ENCODE results near the gene CD38.
"Not testable (repeated sequence)": the region's sequence is repeated elsewhere in the genome, so short reads cannot be mapped to it uniquely, and the experiment has no call there.

Gene CD38

DNA sequence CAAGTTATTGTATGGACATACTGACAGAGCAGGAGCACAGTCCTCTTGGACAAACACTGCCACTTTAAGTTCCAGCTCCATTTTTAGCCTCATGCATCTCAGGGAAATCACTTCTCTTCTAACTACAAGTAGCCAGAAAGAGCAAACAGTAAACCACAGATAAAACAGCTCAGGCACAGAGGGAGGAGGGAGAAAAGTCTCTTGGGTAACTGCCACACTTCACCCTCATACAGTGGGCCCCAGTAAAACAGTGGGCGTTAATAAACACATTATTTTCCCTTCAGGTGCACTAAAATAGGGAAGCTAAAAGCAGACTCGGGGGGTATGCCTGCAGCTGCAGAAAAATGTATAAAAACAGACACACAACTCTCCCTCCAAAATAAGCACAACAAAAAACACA is 21.6 kb downstream of the CD38 start:
- no peak for DNase-seq

DNA sequence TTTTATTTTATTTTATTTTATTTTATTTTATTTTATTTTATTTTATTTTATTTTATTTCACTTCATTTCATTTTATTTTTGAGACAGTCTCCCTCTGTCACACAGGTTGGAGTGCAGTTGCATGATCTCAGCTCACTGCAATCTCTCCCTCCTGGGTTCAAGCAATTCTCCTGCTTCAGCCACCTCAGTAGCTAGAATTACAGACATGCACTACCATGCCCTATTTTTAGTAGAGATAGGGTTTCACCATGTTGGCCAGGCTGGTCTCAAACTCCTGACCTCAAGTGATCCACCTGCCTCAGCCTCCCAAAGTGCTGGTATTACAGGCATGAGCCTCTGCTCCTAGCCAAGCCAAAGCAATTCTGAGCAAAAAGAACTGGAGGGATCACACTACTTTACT is 24.4 kb downstream of the CD38 start:
- not testable (repeated sequence) for DNase-seq

DNA sequence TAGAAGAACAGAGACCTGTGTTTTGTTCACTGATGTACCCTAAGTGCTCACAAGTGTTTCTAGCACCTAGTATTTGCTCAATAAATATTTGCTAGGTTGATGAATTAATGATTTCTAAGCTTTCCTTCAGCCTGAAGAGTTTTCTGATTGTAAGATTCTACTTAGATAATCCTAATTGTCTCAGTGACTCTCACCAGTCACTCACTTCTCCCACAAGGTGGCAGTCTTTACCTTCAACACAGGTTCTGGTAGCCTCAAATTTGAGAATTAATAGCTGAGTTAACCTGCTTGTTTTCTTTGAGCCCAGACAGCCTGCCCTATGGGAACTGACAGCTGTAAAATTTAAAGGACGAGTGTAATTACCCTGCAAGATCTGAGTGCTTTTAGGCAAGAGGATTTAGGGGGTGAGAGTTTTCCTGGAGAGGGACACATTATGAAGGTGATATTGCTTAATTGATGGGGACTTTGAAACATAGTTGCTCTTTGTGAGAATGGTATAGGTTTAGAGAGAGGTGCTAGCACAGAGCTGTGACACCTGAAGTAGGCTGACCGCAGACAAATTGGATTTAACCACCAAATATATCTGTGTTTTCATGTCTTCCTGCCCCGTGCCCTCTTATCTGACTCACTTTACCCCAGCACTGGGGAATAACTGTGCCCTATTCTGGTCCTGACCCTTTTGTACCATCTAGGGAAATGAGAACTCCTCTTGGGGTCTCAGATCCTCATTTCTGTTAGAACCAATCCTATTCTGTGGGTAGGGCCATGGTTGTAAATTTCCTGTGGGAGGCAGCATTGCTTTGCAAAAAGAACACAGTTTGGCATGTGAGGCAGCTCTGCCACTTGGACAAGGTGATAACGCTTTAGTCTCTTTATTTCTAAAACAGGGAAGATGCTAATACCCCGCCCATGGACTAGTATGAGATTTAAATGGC is 27.7 kb downstream of the CD38 start:
- peak; percentile 50 for DNase-seq

DNA sequence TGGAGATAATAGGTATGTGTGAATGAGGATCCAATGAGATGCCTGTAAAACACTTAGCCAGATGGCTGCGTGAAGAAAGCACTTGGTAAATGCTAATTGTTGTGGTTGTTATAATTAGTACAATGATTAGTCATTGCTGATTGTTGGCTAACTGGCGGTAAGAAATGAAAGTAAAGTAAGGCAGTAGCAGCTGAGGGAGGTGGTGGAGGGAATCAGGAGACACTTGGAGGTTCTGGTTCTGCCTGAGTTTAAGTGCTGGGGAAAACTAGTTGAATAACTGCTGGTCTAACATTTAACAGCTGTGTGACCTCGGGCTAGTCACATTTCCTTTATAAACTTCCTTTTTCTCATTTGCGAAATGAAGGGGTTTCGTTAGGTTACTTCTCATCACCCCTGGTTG is 30.9 kb downstream of the CD38 start:
- no peak for DNase-seq

DNA sequence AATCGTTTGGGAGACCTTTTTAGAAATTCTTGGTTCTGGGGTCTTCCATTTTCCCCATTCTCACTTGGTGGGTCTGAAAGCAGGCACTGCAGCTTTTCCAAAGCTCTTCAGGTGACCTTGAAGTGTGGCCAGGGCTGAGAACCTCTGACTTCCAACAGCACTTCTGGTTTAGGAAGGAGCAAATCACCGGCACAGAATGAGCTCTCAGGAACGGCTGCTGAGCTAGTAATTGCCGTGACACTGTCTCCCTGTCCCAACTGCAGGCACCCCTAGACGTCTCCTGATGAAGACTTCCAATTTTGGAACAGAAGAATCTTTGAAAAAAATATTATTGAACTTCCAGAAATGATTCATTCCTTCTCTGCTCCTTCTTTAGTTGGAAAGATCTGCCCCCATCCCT is 31.3 kb downstream of the CD38 start:
- no peak for DNase-seq

DNA sequence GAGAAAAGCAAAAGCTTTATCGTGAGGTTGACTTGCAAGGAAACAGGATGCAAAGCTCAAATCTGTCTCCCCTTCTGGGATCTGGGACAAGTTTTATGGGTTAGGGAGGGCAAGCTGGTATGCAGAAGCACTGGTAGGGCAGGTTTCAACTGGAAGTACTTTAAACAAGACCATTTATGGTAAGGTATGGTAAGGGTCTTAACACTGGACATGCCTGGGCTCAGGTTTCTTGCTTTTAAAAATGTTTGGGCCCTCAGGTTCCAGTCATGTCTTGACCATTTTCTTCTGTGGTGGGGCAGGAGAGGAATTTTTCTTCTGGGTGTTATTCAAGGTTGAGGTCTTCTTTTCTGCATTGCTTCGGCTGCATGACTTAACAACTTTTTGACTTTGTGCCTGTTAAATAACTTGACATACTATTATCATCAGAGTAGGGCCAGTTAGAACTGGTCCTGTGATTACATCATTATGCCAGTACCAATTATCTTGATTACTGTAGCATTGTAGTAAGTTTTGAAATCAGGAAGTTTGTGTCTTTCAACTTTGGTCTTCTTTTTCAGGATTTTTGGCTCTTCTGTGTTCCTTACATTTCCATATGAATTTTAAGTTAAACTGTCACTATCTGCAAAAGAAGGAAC is 33.7 kb downstream of the CD38 start:
- no peak for DNase-seq

DNA sequence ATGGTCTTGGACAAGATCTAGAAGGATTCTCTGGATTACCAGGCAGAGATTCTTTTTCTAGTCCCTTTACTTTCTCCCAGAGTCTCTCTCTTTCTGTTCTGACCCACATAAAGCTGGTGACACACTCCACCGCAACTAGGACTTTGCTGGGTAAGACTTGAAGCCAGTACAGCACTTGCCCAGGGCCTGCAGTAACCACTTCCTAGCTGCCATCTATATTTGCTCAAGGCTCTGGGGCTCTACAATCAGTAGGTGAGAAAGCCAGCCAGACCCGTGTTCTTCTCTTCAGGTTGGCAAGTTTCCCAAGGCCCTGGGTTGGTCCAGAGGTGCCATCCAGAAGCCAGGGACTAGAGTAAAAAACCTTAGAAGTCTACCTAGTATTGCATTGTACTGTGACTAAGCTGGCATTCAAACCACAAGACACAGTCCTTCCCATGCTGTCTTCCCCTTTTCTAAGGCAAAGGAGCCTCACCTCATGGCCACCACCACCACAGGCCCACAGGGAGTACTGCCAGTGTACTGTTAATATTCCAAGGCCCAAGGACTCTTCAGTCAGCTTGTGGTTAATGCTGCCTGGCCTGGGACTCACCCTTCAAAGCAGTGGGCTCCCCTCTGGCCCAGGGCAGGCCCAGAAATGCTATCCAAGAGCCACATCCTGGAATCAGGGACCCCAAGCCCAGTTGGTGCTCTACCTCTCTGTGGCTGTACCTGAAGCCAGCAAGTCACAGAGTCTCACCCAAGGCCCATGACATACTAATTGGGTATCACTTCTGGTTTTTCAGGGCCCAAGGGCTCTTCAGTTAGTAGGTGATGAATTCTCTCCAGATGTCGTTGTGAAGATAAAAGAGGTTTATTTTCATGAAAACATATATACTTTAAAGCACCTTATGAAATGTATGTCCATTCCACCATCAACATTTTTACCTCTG is 54.7 kb downstream of the CD38 start:
- no peak for DNase-seq

DNA sequence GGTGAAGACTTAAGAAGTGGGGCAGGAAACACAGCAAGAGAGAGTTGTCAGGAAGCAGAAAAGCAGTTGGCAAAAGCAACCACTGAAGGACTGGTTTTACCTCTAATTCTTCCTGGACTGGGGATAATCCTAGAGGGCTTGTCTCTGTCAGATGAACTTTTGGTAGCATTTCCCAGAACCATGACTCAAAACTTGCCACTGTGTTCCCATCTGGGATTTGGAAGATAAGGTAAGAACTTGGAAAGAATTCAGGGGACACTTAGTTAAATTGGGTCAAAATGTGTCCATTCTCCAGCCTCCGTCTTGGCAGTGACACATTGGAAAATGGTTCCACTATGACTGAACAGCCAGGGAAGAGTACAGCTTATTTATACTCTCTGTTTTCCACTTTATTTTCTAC is 55.7 kb downstream of the CD38 start:
- DNase-seq: no peak

DNA sequence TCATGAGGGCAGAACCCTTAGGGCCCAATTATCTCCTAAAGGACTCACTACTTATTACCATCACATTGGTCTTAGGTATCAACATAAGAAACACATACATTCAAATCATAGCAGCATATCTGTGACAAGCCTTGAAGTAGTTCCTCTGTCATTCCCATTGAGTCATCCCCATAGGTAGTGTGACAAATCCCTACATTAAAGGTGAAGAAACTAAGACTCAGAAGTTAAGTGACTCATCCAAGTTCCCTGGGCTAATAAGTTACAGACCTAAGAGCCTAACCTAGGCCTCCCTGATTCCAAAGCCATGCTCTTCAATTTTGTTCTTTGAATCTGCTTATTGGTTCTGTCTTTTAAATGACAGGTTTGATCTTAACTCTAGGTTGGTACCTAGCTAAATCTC is 58.2 kb downstream of the CD38 start:
- DNase-seq: no peak

DNA sequence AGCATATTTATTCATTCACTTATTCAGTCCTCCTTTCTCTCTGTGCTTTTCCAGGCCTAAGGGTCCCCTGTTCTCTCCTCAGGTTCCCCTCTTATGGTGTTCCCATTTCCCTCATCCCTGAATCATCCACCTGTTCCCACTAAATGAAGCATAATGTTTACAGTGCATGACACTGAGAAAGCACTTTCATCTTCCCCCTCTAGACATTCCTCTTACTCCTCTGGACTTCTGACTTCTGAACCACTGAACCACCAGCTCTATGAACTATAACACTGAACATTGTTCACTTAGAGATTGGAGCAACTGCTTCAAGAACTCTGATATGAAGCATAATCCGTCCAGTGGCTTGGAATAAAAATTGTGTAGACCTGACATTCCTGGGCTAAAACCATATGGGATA is 59.5 kb downstream of the CD38 start:
- no peak for DNase-seq

DNA sequence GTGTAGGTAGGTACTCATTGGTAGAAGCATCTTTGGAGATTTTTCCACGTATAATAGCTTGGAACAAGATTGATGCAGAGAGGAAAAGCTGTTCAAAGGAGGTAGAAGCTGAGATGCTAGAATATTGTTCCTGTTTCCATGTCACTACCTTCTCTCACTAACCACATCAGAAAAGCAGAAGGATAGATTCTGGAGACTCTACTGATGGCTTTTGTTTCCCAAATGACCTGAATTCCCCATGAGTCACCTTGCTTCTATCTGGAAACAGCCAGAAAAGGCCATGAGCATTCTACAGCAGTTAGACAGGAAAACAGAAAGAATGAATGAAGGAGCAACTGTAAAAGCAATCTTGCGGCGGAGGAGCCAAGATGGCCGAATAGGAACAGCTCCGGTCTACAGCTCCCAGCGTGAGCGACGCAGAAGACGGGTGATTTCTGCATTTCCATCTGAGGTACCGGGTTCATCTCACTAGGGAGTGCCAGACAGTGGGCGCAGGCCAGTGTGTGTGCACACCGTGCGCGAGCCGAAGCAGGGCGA is 63.1 kb downstream of the CD38 start:
- DNase-seq: not testable (repeated sequence)

DNA sequence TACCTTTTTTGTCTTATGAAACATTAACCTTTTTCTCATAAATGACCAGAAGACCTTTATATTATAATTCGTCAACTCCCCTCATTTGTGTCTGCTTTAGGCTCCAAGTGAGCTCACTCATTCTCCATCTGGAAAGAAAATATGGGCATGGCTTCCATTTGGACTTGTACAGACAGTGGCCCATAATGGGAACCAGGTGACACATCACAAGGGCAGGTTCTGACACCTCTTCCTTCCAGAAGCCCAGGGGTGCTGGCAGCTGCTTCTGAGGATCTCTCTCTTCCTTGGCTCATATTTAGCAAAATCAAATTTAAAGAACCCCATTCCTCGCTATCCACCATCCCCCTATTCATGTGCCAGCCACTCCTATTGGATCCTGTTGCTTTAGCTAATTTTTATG is 69.6 kb downstream of the CD38 start:
- no peak for DNase-seq

DNA sequence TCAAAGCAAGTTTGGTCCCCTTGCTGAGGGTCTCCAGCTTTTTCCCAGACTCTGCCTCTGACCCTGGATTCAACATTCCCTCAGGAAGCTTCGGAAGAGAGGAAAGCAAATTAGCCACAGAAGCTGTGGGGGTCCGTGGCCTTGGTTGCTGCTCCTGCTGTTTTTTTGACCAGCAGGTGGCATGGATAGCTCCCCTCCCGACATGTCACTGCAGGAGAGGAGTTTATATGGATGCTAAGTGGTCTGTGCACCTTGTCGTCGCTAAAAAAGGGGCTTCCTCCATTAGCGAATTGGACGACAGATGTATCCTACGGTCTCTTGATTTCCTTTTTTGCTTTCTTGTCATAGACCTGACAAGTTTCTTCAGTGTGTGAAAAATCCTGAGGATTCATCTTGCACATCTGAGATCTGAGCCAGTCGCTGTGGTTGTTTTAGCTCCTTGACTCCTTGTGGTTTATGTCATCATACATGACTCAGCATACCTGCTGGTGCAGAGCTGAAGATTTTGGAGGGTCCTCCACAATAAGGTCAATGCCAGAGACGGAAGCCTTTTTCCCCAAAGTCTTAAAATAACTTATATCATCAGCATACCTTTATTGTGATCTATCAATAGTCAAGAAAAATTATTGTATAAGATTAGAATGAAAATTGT is 70.2 kb downstream of the CD38 start:
- no peak for DNase-seq

DNA sequence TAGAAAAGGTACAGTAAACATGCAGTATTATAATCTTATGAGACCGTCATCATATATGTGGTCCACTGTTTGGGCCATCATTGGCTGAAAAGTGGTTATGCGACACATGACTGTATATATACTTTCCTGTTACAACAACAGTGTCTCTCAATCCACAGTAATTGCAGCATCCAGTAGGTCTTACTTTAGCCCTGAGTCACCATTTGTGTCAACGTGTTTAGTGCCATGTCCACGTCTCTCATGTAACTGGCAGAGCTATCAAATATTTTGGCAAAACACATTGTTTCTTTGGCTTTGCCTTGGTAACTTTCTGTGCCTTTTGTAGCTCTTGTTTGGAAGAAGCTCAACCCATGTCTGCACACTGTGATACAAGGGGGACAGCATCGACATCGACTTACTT is 73.8 kb downstream of the CD38 start:
- no peak for DNase-seq

DNA sequence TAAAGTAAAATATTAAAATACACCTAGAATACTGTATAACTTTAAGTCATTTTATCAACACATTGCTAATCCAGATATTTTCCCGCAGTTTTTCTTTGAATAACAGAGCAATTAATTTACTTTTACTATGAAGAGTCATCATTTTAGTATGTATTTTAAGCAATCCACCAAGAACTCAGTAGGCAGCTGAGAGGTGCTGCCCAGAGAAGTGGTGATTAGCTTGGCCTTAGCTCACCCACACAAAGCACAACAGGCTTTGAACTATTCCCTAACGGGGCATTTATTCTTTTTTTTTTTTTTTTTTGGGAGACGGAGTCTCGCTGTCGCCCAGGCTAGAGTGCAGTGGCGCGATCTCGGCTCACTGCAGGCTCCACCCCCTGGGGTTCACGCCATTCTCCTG is 74.4 kb downstream of the CD38 start:
- DNase-seq: no peak

DNA sequence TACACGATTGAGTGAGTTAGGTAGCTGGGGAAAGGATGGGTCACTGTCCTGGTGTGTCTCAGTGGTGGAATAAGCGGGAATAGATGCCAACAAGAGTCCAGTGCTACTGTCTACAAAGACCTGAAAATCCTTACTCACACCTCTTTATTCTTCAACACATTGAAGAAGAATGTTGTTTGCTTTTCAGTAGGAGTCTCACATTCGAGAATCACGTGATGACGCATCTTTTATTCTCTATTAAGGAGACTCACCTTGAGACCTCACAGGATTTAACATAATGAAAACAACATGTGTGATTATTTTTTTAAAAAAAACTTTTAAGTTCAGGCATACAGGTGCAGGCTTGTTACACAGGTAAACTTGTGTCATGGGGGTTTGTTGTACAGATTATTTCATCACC is 75.2 kb downstream of the CD38 start:
- no peak for DNase-seq

DNA sequence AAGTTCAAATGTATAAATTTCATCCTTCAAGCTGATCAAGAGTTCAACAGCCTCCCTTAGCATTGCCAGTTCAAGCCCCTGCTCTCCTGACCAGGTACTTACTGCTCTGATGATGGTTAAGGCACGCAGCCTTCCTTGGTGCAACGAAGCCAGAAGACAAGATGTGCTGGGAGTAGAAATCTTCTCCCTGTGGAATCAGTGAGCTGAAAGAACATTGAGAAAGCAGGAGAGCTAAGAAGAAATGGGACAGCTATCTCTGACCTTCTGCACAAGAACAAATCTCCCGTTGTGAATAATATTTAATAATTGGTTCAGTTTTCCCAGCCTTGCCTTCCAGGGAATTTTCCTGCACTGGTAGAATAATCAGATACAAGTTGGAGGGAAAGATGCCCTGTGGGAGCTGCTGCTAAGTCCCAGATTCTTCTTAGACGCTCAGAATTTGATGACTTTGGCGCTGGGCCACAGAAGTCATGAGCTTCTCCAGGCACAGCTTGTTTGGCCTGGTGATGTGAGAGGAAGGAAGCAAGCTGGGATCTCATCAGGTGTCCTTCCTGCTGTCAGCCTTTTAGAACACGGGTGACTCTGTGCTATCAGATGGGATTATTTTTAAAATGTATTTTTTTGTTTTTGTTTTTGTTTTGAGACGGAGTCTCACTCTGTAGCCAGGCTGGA is 77.8 kb downstream of the CD38 start:
- no peak for DNase-seq

DNA sequence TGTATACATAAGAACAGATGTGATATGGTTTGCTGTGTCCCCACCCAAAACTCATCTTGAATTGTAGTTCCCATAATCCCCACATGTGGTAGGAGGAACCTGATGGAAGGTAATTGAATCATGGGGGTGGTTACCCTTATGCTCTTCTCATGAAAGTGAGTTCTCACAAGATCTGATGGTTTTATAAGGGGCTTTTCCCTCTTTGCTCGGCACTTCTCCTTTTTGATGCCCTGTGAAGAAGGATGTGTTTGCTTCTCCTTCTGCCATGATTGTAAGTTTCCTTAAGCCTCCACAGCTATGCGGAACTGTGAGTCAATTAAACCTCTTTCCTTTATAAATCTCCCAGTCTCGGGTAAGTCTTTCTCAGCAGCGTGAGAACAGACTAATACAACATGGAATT is 83.1 kb downstream of the CD38 start:
- not testable (repeated sequence) for DNase-seq

DNA sequence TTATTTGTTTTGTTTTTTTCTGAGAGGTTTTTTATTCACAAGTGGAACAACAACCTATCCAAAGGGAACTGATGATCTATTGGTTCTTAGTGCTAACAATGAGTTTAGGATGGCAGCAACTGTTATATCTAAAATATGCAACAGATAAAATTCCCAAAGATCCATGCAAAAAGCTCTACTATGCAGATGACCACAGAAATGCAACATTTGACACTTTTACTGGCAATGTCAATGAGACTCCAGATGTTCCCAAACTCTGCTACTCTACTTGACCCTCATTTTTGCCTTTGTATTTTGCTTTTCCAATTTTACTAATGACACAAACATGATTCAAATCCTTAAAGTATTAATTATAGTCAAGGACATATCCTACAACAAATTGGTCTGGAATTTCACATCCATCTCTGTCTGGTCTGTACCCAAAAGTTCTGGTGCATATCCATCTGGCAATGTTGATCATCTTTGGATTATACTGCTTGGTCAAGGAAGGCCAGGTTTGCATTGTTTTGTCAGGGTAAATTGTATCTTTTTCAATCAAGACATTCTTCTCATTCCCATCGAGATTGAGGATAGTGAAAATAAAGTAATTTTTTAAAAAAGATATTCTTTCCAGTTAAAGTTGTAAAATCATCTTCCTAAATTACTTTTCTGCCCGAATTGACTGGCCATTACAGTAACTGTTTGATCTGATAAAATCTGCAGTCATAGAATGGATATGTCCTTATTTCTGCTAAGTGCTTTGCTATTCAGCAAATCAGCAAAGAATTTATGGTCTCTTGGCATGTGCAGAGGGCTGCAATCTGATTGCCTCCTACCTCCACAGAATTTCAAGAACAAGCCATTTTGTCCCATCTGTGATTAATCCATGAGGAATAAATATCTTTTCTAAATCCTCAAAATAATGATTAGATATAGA is 86.8 kb downstream of the CD38 start:
- DNase-seq: no peak

DNA sequence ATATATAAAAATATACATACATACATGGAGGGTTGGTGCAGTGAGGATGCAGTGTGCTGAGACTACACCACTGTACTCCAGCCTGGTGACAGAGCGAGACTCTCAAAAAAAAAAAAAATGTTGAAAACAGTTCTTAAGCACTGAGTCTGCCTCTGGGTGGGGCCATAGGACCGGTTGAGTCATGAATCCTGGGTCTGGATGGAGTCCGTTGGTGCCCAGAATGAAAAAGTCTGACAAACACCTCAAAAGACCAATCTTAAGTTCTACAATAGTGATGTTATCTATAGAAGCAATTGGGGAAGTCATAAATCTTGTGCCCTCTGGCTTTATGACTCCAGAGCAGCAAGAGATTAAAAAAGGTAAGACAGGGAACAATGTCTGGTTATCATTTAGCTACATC is 90.0 kb downstream of the CD38 start:
- no peak for DNase-seq

All from fibroblast of skin of abdomen (primary cell).